GM19438 (cell line): ENCODE data around the gene HYAL3.
"Not testable (repeated sequence)": the region's sequence is repeated elsewhere in the genome, so short reads cannot be mapped to it uniquely, and the experiment has no call there.

Source experiments
- ATAC-seq: cut with Tn5 transposase; IDR thresholded peaks from one replicate; pipeline ENCODE4 v1.9.1; 2021; ENCODE audit warnings: low read depth; ENCODE audit not compliant: unreplicated experiment

Gene HYAL3

DNA sequence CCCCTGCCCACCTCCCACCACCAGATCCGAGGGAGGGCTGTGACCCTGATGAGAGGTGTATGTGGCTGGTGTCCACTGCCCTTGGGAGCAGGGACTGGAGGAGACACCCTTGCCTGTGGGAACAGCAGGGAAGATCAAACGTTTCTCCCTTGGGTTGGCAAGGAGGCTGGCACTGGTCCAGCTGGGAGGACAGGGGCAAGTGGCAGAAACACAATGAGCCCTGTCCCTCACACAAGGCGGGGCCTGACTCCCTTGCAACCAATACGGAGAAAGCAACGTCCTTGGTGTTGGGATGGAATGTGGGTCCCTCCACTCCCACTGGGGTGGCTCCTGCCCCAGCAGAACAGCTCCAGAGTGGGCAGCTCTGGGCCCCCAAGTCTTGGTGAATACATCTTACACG is 18.1 kb upstream of the HYAL3 start:
- ATAC-seq: no peak

- ATAC-seq: no peak
Observed at GRCh38 chr3:50316657-50317242, 17.5 kb upstream of the HYAL3 start.

- no peak for ATAC-seq
Observed at GRCh38 chr3:50314816-50315215, 15.6 kb upstream of the HYAL3 start.

- no peak for ATAC-seq
Observed at GRCh38 chr3:50314342-50314741, 15.1 kb upstream of the HYAL3 start.

DNA sequence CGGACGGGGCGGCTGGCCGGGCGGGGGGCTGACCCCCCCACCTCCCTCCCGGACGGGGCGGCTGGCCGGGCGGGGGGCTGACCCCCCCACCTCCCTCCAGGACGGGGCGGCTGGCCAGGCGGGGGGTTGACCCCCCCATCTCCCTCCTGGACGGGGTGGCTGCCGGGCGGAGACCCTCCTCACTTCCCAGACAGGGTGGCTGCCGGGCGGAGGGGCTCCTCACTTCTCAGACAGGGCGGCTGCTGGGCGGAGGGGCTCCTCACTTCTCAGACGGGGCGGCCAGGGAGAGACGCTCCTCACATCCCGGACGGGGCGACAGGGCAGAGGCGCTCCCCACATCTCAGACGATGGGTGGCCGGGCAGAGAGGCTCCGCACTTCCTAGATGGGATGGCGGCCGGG is 12.8 kb upstream of the HYAL3 start:
- ATAC-seq: not testable (repeated sequence)

DNA sequence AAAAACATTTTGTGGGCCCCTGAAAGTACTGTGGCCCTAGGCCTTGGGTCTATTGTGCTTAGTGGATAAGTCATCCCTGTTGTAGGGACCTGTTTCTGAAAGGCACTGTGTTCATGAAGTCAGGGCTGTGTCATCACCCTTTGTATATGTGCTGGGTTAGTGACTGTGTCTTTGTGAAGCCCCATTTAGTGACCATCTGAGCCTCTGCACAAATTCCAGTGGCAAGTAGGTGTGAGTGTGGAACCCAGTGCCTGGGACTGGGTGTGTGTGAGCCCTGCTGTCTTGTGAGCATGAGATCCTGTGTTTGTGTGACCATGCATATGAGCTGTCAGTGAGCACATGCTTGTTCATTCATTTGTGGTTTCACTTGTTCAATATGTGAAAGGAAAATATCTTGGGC is 5.4 kb upstream of the HYAL3 start:
- ATAC-seq: no peak

GRCh38 chr3:50303013-50303815 is 4.0 kb upstream of the HYAL3 start, which contains the start of gene HYAL1:
TSS of gene HYAL1 (minus strand) at chr3:50303574. CDS start at chr3:50302956, 618 bp downstream.
- no peak for ATAC-seq

DNA sequence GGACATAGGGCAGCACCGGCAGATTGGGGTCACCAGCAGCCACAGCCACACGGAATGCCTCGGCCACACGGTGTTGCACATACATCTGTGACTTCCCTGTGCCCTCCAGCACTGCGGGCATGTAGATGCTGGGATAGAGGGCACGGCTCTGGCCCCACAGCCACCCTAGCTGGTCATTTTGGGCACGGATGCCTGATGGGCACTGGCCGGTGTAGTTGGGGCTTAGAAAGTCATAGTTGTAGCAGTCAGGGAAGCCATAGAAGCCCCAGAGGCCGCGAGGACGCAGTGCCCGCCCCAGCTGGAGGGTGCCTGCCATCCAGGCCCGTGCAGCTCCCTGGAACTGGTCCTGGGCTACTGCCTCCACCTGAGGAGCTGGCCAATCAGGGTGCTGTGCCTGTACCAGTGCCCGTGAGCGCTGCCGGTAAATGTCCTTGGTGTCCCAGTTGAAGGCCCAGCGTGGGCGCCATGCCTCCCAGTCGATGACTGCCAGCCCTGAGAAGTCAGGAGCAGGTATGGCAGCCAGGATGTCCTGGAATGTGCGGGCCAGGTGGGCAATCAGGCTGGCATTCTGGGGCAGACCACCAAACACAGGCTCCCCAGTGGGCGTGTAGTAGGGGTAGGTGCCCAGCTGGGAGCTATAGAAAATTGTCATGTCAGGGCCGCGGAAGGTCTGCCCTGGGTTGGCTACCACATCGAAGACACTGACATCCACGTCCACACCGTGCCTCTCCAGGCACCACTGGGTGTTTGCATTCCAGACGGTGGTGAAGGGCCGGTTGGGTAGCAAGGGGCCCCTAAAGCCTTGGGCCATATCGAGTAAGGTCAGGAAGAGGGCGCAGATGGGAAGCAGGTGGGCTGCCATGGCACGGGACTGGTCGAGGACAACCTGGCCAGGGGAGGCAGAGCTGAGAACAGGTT is 3.1 kb upstream of the HYAL3 start:
- ATAC-seq: no peak

GRCh38 chr3:50300681-50301254 is 1.6 kb upstream of the HYAL3 start:
- ATAC-seq: no peak

DNA sequence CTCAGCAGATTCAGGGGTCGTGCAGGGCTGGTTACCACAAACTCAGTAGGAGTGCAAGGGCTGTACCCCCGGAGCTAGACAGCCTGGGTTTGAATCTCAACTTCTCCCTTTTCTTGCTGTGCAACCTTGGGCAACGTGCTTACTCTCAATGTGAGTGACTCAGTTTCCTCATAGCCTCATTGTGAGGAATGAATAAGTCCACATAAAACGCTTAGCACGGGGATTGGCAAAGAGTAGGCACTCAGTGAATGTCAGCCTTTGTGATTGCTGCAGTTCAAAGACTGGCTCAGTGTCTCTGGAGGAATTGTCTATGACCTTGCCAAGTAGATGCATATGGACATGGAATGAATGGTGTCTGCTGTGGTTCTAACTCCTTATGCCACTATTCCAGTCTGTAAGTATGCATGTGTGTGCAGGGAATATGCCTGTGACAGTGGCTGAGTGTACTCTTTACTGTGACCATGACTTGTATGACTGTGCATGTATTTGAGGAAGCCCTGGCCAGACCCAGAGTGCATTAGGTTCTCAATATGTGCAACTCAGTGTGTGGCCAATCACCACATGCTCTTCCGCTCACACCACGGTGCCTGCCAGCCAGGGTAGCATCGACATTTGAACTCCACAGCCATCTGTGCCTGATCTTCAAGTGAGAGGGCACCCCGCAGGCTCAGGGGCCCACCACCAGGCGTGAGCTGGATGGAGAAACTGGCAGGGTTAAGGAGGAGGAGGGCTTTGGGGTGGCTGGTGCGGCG is 900 bp upstream of the HYAL3 start:
- ATAC-seq: no peak

- ATAC-seq: no peak
Observed at GRCh38 chr3:50299638-50299928, 378 bp upstream of the HYAL3 start.

DNA sequence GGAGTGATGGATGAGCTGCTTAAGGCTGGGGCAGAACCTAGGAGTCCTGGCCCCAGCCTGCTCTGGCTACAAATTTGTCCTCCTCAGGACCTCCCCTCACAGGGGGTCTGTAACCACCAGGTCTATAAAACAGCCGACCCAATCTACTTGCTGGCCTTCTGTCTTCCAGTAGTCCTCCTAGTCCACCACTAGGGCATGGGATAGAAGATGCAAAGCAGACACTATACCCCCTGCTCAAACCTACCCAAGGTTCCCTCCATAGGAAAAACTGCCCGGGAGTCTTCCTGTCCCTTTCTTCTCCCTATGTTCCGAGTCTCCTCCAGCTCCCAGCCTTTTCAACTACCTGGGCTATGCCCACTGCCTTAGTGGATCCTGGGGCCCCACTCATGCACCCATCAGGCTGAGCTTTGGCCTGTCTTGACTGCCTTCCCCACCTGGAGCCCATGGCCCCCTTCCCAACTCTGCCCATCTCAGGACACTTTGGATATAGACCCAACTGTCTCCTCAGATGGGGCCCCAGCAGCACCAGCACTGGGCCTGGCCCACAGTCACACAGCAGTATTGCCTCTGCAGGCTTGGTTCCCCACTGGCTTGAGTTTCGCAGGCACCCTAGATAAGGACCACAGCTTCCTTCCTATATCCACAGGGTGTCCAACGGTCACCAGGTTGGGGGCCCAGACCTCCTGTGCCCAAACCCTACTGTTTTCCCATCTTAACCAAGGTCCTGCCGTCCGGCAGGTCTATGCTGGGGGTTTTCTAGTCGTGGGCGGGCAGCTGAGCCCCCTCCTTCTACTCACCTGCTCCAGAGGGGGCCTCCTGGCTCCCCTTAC is 1.1 kb downstream of the HYAL3 start:
- no peak for ATAC-seq

- no peak for ATAC-seq
Observed at GRCh38 chr3:50297384-50297775, 1.8 kb downstream of the HYAL3 start.

DNA sequence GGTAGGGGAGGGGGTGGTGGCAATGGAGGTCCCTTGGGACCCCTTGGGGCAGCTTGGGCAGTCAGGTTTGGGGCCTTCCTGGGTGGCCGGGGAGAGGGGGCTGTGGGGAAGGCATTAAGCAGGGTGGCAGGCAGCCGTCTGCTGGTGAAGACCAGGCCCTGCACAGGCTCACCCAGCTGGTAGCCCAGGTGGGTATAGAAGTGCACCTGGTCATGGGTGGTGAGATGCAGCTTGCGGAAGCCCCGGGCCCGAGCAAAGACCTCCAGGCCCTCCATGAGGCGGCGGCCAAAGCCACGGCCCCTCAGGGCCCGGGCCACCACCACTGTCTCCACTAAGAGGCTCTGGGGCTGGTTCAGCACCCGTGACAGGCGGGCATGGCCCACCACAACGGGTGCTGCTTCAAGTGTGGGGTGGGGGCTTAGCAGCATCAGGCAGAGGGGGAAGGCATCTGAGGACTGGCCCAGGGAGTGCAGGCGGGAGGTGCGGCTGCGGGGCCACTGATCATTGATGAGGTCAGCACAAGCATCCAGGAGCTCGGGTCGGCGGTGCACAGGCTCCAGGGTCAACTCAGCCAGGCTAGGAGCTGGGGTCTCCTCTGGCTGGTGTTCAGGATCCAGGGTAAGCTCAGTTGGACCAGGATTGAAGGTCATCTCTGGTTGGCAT is 2.4 kb downstream of the HYAL3 start:
- ATAC-seq: no peak

DNA sequence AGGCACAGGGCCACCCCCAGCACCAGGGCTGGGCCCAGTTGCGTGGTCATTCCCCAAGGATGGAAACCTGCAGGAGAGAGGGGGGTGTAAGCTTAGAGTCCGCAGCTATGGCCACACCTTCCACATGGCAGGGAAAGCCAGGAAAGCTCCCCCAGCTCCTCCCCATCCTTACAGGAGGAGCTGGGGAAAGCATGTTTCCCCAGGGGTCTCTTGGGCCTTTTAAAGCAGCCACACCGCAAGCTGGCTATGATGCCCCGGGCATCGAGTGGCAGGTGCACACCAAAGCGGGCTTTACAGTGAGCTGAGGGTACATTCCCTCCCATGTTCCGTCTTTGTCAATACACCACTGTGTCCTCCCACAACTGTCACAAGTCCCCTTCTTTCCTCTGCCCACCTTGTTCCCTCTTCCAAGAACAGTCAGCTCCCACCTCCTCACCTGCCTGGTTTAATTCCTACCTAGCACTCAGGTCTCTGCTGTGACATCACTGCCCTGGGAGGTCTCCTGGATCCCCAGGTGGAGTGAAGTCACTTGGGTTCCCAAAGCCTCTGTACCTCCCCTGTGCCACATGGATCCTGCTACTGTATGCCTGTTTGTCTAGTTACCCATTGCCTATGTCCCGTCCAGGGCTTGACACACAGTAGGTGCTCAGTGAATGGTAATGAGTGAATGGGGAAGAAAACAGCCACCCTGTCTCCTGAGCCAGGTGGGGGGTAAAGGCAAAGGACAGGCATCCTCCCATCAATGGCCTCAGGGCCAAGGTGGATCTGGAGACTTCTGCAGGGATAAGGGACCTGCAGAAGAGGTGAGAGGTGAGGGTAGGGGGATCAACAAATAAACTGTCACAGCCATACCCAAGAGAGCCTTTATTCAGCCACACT is 3.4 kb downstream of the HYAL3 start:
- ATAC-seq: no peak

- no peak for ATAC-seq
Observed at GRCh38 chr3:50294492-50295403, 4.5 kb downstream of the HYAL3 start.

GRCh38 chr3:50294089-50294488 is 5.1 kb downstream of the HYAL3 start:
- no peak for ATAC-seq
